Karpas-422 (cell line): ENCODE measurements around the gene NAGA. TPM values are rescaled to one million over a fixed set of nuclear protein-coding genes. Genes with fewer than 3 reads are reported as not detected.

Experiments used
- DNase-seq: peaks from one replicate; pipeline ENCODE4 v3.0.0-alpha.2; 2015
- H2AFZ ChIP-seq: fragments of 200-600 bp; sonication (generic); 2 replicates; pipeline ENCODE4 v1.6.1; 2014; ENCODE audit warnings: antibody characterized with exemption, low read length, mixed read lengths
- H3K27ac ChIP-seq: fragments of 200-600 bp; sonication (generic); 2 replicates; pipeline ENCODE4 v1.5.1; 2014; ENCODE audit warnings: mild to moderate bottlenecking, low read length, moderate library complexity
- H3K27me3 ChIP-seq: fragments of 200-600 bp; sonication (generic); 2 replicates; pipeline ENCODE4 v1.6.1; 2014; ENCODE audit warnings: low read length, mixed read lengths
- H3K36me3 ChIP-seq: fragments of 200-600 bp; sonication (generic); 2 replicates; pipeline ENCODE4 v1.6.1; 2014; ENCODE audit warnings: low read length, mixed read lengths; ENCODE audit not compliant: insufficient read depth
- H3K4me1 ChIP-seq: fragments of 200-600 bp; sonication (generic); 2 replicates; pipeline ENCODE4 v1.6.1; 2014; ENCODE audit warnings: mild to moderate bottlenecking, low read length, mixed read lengths
- H3K4me2 ChIP-seq: fragments of 200-600 bp; sonication (generic); 2 replicates; pipeline ENCODE4 v1.6.1; 2014; ENCODE audit warnings: low read length, low read depth, mild to moderate bottlenecking; ENCODE audit not compliant: poor library complexity, severe bottlenecking
- H3K4me3 ChIP-seq: fragments of 200-600 bp; sonication (generic); 2 replicates; pipeline ENCODE4 v1.5.1; 2014; ENCODE audit warnings: mild to moderate bottlenecking, antibody characterized with exemption, low read length, mixed read lengths
- H3K79me2 ChIP-seq: fragments of 200-600 bp; sonication (generic); 2 replicates; pipeline ENCODE4 v1.6.1; 2014; ENCODE audit warnings: mild to moderate bottlenecking, low read length, mixed read lengths
- H3K9ac ChIP-seq: fragments of 200-600 bp; sonication (generic); 2 replicates; pipeline ENCODE4 v1.6.0; 2014; ENCODE audit warnings: low read length
- H3K9me2 ChIP-seq: fragments of 200-600 bp; sonication (generic), shearing (Covaris generic); replicated peaks from 2 replicates; pipeline ENCODE4 v1.6.0; 2014; ENCODE audit warnings: mild to moderate bottlenecking, low read length, moderate library complexity; ENCODE audit not compliant: insufficient read depth
- H3K9me3 ChIP-seq: fragments of 300-700, 200-600 bp; sonication (generic); 2 replicates; pipeline ENCODE4 v1.6.1; 2014; ENCODE audit warnings: low read length, mixed read lengths
- H4K20me1 ChIP-seq: fragments of 200-600 bp; sonication (generic); 2 replicates; pipeline ENCODE4 v1.6.1; 2014; ENCODE audit warnings: mild to moderate bottlenecking, antibody characterized with exemption, low read length, low read depth; ENCODE audit not compliant: insufficient read depth
- small RNA-seq: library from RNA; depleted of rRNA; stranded (forward); fragments of <200 nt; gene quantifications from one replicate; pipeline ENCODE3, GENCODE V24; 2014
- total RNA-seq: library from RNA; depleted of rRNA; stranded (reverse); fragments of >200 nt; shearing (Covaris generic); gene quantifications from 2 replicates; pipeline ENCODE4 v1.2.3, GENCODE V29; 2014; ENCODE audit warnings: low replicate concordance; rRNA removed

NAGA gene
- total RNA-seq, 1 experiment from 2014 or later = 26.1 TPM

DNA sequence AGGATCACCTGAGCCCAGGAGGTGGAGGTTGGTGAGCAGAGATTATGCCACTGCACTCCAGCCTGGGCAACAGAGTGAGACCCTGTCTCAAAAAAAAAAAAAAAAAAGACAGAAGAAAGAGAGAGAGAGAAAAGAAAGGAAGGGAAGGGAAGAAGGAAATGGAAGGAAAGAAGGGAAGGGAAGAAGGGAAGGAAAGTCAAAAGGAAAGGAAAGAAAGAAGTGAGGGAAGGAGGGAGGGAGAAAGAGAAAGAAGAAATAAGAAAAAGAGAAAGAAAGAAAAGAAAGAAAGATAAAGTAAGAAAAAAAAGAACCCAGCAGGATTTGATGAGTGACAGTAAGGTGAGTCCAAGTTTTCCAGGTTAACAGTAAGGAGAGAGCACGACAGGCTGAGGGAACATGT, 52.4 kb downstream of the NAGA start:
- H3K4me2 ChIP-seq = no peak overlapping the region
- H3K79me2 ChIP-seq = no peaks in the 10 kb centered on the region
- no peak for DNase-seq
- no peaks in the 10 kb centered on the region for H3K9me3 ChIP-seq
- no peaks in the 10 kb centered on the region for H3K9me2 ChIP-seq
- no peak overlapping the region for H3K4me3 ChIP-seq
- no peaks in the 10 kb centered on the region for H3K27me3 ChIP-seq
- H3K27ac ChIP-seq = no peak overlapping the region
- H3K36me3 ChIP-seq = no peaks in the 10 kb centered on the region
- no peak overlapping the region for H3K9ac ChIP-seq
- peaks cover 3% of the 10 kb centered on the region; the same call in 1 of the 2 replicates for H3K4me1 ChIP-seq
- H2AFZ ChIP-seq = no peak overlapping the region
- no peaks in the 10 kb centered on the region for H4K20me1 ChIP-seq

DNA sequence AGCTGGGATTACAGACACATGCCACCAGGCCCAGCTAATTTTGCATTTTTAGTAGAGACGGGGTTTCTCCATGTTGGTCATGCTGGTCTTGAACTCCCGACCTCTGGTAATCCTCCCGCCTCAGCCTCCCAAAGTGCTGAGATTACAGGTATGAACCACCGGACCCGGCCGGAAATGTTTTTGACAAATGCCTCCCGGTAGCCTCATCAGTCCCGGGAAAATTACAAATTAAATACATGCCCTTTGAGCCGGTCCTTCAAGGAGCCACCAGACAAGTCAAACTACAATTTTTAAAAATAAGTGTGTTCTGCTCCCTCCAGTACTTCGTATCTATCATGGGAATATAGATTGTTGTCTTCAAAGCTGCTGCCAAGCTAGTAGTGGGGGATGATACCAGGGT, 54.5 kb downstream of the NAGA start:
- no peaks in the 10 kb centered on the region for H3K79me2 ChIP-seq
- H3K9ac ChIP-seq = no peak overlapping the region
- no peak overlapping the region for H3K4me2 ChIP-seq
- no peak for DNase-seq
- no peaks in the 10 kb centered on the region for H3K9me3 ChIP-seq
- H3K4me3 ChIP-seq = no peak overlapping the region
- no peaks in the 10 kb centered on the region for H3K9me2 ChIP-seq
- no peaks in the 10 kb centered on the region for H3K36me3 ChIP-seq
- no peak overlapping the region for H3K27ac ChIP-seq
- no peaks in the 10 kb centered on the region for H3K27me3 ChIP-seq
- H4K20me1 ChIP-seq = no peaks in the 10 kb centered on the region
- H2AFZ ChIP-seq = no peak overlapping the region
- no peaks in the 10 kb centered on the region for H3K4me1 ChIP-seq

DNA sequence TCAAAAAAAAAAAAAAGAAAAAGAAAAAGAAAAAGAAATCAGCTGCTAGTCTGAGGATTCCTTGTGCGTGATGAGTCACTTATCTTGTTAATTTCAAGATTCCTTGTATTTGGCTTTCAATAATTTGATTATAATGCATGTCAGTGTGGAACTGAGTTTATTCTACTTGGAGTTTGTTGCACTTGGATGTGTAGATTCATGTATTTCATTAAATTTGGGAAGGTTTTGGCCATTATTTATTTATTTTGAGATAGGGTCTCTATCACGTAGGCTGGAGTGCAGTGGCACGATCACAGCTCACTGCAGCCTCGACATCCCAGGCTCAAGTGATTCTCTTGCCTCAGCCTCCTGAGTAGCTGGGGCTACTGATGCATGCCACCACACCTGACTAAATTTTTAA, 57.2 kb downstream of the NAGA start:
- no peaks in the 10 kb centered on the region for H3K4me1 ChIP-seq

DNA sequence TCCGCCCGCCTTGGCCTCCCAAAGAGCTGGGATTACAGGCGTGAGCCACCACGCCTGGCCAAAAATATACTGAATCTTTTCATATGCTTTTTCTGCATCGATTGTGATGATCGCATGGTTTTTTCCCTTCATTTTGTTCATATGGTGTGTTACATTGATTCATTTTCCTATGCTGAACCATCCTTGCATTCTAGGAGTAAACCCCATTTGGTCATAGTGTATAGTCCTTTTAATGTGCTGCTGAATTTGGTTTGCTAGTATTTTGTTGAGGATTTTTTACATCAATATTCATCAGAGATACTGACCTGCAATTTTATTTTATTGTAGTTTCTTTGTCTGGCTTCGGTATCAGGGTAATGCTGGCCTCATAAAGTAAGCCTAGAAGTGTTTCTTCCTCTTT, 59.8 kb downstream of the NAGA start:
- Histone ChIP-seq H3K4me1 (no peaks in the 10 kb centered on the region), H3K4me2 (no peak overlapping the region), H3K27ac (no peak overlapping the region), H3K9ac (no peak overlapping the region), H3K9me3 (peaks cover 13% of the 10 kb centered on the region), H3K4me3 (no peak overlapping the region), H3K36me3 (no peaks in the 10 kb centered on the region), H3K9me2 (no peaks in the 10 kb centered on the region), H3K79me2 (no peaks in the 10 kb centered on the region), H4K20me1 (no peaks in the 10 kb centered on the region), H3K27me3 (no peaks in the 10 kb centered on the region), H2AFZ (no peak overlapping the region)
- DNase-seq = no peak

More for the DNA sequence above, 57.2 kb downstream of the NAGA start:
- no peak overlapping the region for H3K9ac ChIP-seq
- no peaks in the 10 kb centered on the region for H3K36me3 ChIP-seq
- no peak for DNase-seq
- H3K27me3 ChIP-seq = no peaks in the 10 kb centered on the region
- H3K9me3 ChIP-seq = peaks cover 13% of the 10 kb centered on the region
- H2AFZ ChIP-seq = no peak overlapping the region
- H3K79me2 ChIP-seq = no peaks in the 10 kb centered on the region
- H3K9me2 ChIP-seq = no peaks in the 10 kb centered on the region
- H3K27ac ChIP-seq = no peak overlapping the region
- no peak overlapping the region for H3K4me3 ChIP-seq
- H4K20me1 ChIP-seq = no peaks in the 10 kb centered on the region
- no peak overlapping the region for H3K4me2 ChIP-seq

Small RNA genes lying within 50 kb of the gene (small RNA-seq; reads per million reads assigned to genes)
- not detected for gene SNORD13P1

Other genes with a start within 250 kb of the NAGA start
- 159 and 190 TPM in 2 replicates for gene SREBF2, start 237.7 kb downstream of the NAGA start, total RNA-seq
- gene SHISA8, start 155.7 kb downstream of the NAGA start, total RNA-seq = 3.2 and 6.5 TPM in 2 replicates
- 130 and 141 TPM in 2 replicates for gene TNFRSF13C, start 144.0 kb downstream of the NAGA start, total RNA-seq
- gene CENPM, start 123.7 kb downstream of the NAGA start, total RNA-seq = 83.8 and 108 TPM in 2 replicates
- gene SEPTIN3, start 101.4 kb downstream of the NAGA start, total RNA-seq = not detected in 2 replicates
- gene WBP2NL, start 72.0 kb downstream of the NAGA start, total RNA-seq = 0.19 and 0.43 TPM in 2 replicates
- gene PHETA2, start 3.4 kb upstream of the NAGA start, total RNA-seq = not detected in 2 replicates
- 12.6 and 35.9 TPM in 2 replicates for gene SMDT1, start 8.9 kb upstream of the NAGA start, total RNA-seq
- 32.8 and 44.7 TPM in 2 replicates for gene NDUFA6, start 20.0 kb upstream of the NAGA start, total RNA-seq
- 2.9 and 7.4 TPM in 2 replicates for gene CYP2D6, start 60.0 kb upstream of the NAGA start, total RNA-seq
- gene TCF20, start 199.8 kb upstream of the NAGA start, total RNA-seq = 38.1 and 60.1 TPM in 2 replicates